ENCODE results near the gene STXBP1. TPM values are rescaled to one million over a fixed set of nuclear protein-coding genes. Genes with fewer than 3 reads are reported as not detected.
A peak's percentile ranks its signal among the peaks of the same experiment; 100 is the strongest.

Gene STXBP1
- total and polyA plus RNA-seq, 2 donors (not counting 3 experiments of a cell fraction or from before 2014, with no cell fraction given) = 18.8 to 51.3 TPM

DNA sequence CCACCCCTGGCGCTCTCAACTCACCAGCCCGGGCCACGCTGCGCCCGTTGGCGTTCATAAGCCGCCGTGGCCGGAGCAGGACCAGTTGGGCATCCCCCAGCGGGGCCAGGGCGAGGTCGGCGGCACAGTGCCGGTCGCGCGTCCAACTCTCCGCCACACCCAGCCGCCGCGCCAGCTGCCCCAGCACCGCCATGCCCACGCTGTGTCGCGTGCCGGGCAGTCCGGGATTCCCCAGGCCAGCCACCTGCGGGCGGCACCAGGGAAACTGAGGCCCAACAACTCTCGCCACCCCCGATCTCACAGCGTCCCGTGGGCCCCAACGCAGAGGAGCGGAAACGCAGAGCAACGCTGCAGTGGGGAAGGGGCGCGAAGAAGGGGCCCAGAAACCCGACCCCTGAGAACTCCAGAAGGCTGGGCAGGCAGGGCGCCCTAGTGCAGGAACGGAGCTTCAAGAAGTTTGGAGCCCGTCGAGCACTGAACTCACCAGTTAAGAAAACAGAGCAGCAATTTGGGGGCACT is 102.9 kb downstream of the STXBP1 start:
- Histone ChIP-seq H3K4me3 (replicated peaks in 1 of 3; ENCODE audit: insufficient read depth in 1 of 3, low read depth in 1 of 3, low read length in 3 of 3) (peak overlapping the region; percentile 67 to 88 (median 85)), H3K27me3 (ENCODE audit: control insufficient read depth in 2 of 2, insufficient read depth in 2 of 2, low read length in 2 of 2) (no peaks in the 10 kb centered on the region), H2AFZ (ENCODE audit: low read depth, low read length) (peak overlapping the region; percentile 80), H3K27ac (ENCODE audit: insufficient read depth, low read depth, low read length) (peak overlapping the region; percentile 36), H3K9me1 (replicated peaks; ENCODE audit: control insufficient read depth, extremely low read depth, insufficient read depth, low read length) (no peaks in the 10 kb centered on the region), H3K4me1 (ENCODE audit: control insufficient read depth, extremely low read depth, insufficient read depth, low read length) (peaks cover 5% of the 10 kb centered on the region), H3K79me2 (ENCODE audit: control insufficient read depth, insufficient read depth, low read length) (peaks cover 5% of the 10 kb centered on the region), H3K36me3 (ENCODE audit: control insufficient read depth in 2 of 2, extremely low read depth in 1 of 2, insufficient read depth in 2 of 2, low read length in 2 of 2) (no peaks in the 10 kb centered on the region), H4K20me1 (replicated peaks; ENCODE audit: control insufficient read depth, extremely low read depth, insufficient read depth, low read length) (no peaks in the 10 kb centered on the region), H3K4me2 (ENCODE audit: insufficient read depth, low read length) (peak overlapping the region; percentile 88), H3K9me3 (replicated peaks; ENCODE audit: control insufficient read depth, insufficient read depth, low read length) (no peaks in the 10 kb centered on the region), H3K9ac (replicated peaks; ENCODE audit: extremely low read depth, insufficient read depth, low read length) (peak overlapping the region; percentile 74)
- ChIA-PET CTCF (interaction anchor here (1.0 to 2.5 kb wide), 6 partner anchors 10 to 155 kb away, joined by 3 to 30 read pairs (median 5); partner anchors contain the start of gene TOR2A), POLR2A (interaction anchor here (0.9 kb wide), 1 partner anchor 20 kb away, joined by 3 read pairs; the partner anchor contains the start of gene TOR2A)
- no peak for DNase-seq (ENCODE audit: low read depth, low spot score)
- no peak for FAIRE-seq
- dilution Hi-C loops (cut with MboI; ENCODE audit: extremely low pct_ligation_motif_present, low sequenced_read_pairs) (no loop called here), intact Hi-C loops (cut with micrococcal nuclease) (loop anchor here (1.0 to 5.0 kb wide), 3 partner anchors 103 to 488 kb away; partner anchors contain the start of gene STXBP1)
- TF ChIP-seq FOS (IDR thresholded peaks at IDR 0.05; ENCODE audit: borderline replicate concordance, insufficient read depth, low read length) (no peak), POLR2AphosphoS5 (IDR thresholded peaks at IDR 0.05; ENCODE audit: insufficient read depth, low read depth, low read length) (no peak), POLR2A (IDR thresholded peaks at IDR 0.05; ENCODE audit: low read depth, low read length) (no peak), EZH2 (IDR thresholded peaks at IDR 0.05; ENCODE audit: borderline replicate concordance, low read depth, low read length, severe bottlenecking) (no peak), GATA2 (IDR thresholded peaks at IDR 0.05; ENCODE audit: insufficient read depth, insufficient read length, low read depth, low read length) (no peak), MAX (IDR thresholded peaks at IDR 0.05; ENCODE audit: insufficient read depth, insufficient read length) (no peak), CTCF (IDR thresholded peaks at IDR 0.05; ENCODE audit: extremely low read depth in 1 of 2, insufficient read depth in 1 of 2, low read depth in 1 of 2, low read length in 2 of 2) (no peak), MYC (IDR thresholded peaks at IDR 0.05; ENCODE audit: low read depth, low read length) (no peak), JUN (IDR thresholded peaks at IDR 0.05; ENCODE audit: borderline replicate concordance, insufficient read depth, insufficient read length, low read depth) (no peak)
- TSS peak; percentile 46 for BruUV-seq (replicated peaks)

All from endothelial cell of umbilical vein (primary cell).